OCI-LY3 (cell line): ENCODE data around the gene MGP.

Source experiments
- H2AFZ ChIP-seq: fragments of 200-600, 300-600 bp; shearing (Covaris generic); 2 replicates; pipeline ENCODE4 v1.6.0; 2014; ENCODE audit warnings: antibody characterized with exemption, low read depth, low read length
- H3K27ac ChIP-seq: fragments of 200-600, 300-600 bp; sonication (generic); 2 replicates; pipeline ENCODE4 v1.5.1; 2014; ENCODE audit warnings: mild to moderate bottlenecking, low read length, moderate library complexity, mixed read lengths
- H3K27me3 ChIP-seq: fragments of 200-600, 300-600 bp; sonication (generic); 2 replicates; pipeline ENCODE4 v1.6.1; 2014; ENCODE audit warnings: low read depth, low read length, mixed read lengths
- H3K36me3 ChIP-seq: fragments of 200-600, 300-600 bp; sonication (generic); replicated peaks from 2 replicates; pipeline ENCODE3; 2014; ENCODE audit warnings: low read depth, low read length, mixed read lengths
- H3K4me1 ChIP-seq: fragments of 300-600, 200-600 bp; sonication (generic); 2 replicates; pipeline ENCODE4 v1.6.1; 2014; ENCODE audit warnings: low read length, mixed read lengths
- H3K4me2 ChIP-seq: fragments of 200-600, 300-600 bp; sonication (generic); 2 replicates; pipeline ENCODE4 v1.6.1; 2014; ENCODE audit warnings: low read length, mixed read lengths
- H3K4me3 ChIP-seq: fragments of 300-600, 200-600 bp; sonication (generic); 2 replicates; pipeline ENCODE4 v1.5.1; 2014; ENCODE audit warnings: antibody characterized with exemption, mild to moderate bottlenecking, low read length, moderate library complexity
- H3K79me2 ChIP-seq: fragments of 300-600, 200-600 bp; shearing (Covaris generic); 2 replicates; pipeline ENCODE4 v1.6.1; 2014; ENCODE audit warnings: mild to moderate bottlenecking, low read length, mixed read lengths
- H3K9ac ChIP-seq: fragments of 300-600, 200-600 bp; shearing (Covaris generic); 2 replicates; pipeline ENCODE4 v1.6.0; 2014; ENCODE audit warnings: mild to moderate bottlenecking, low read length, moderate library complexity
- H3K9me3 ChIP-seq: fragments of 200-600, 300-600 bp; shearing (Covaris generic); 2 replicates; pipeline ENCODE4 v1.6.1; 2014; ENCODE audit warnings: low read length, mixed read lengths; ENCODE audit not compliant: insufficient read depth
- H4K20me1 ChIP-seq: fragments of 200-600, 300-600 bp; sonication (generic); 2 replicates; pipeline ENCODE4 v1.6.1; 2016; ENCODE audit warnings: low read length, mixed read lengths; ENCODE audit not compliant: insufficient read depth
- CTCF ChIP-seq: fragments of 200-600, 300-600 bp; sonication (generic); IDR thresholded peaks from 2 replicates; pipeline ENCODE4 v1.5.1; 2014; ENCODE audit warnings: antibody characterized with exemption, low read length, low read depth
- EZH2phosphoT487 ChIP-seq: fragments of 200-600 bp; shearing (Covaris generic); IDR thresholded peaks from 2 replicates; pipeline ENCODE4 v1.6.1; 2018; ENCODE audit warnings: antibody characterized with exemption, mixed run types, low read depth

The MGP gene

GRCh38 chr12:14836336-14837210, 49.1 kb downstream of the MGP start:
- Histone ChIP-seq H3K27ac (no peak overlapping the region), H3K4me2 (no peak overlapping the region), H4K20me1 (no peaks in the 10 kb centered on the region), H3K27me3 (0 out of 2 replicates have a peak, but pooled peaks cover 4% of the 10 kb centered on the region), H3K4me1 (peaks cover 5% of the 10 kb centered on the region), H3K9me3 (no peaks in the 10 kb centered on the region), H3K79me2 (no peaks in the 10 kb centered on the region), H3K4me3 (no peak overlapping the region), H3K36me3 (no peaks in the 10 kb centered on the region), H3K9ac (no peak overlapping the region), H2AFZ (no peak overlapping the region)
- no peak for TF ChIP-seq CTCF
- no peak for TF ChIP-seq EZH2phosphoT487

GRCh38 chr12:14834509-14834908, 51.1 kb downstream of the MGP start:
- no peaks in the 10 kb centered on the region for H4K20me1 ChIP-seq
- no peak for TF ChIP-seq CTCF
- H2AFZ ChIP-seq: no peak overlapping the region
- H3K36me3 ChIP-seq: no peaks in the 10 kb centered on the region
- no peak overlapping the region for H3K4me2 ChIP-seq
- no peaks in the 10 kb centered on the region for H3K79me2 ChIP-seq
- no peaks in the 10 kb centered on the region for H3K9me3 ChIP-seq
- H3K27me3 ChIP-seq: 0 out of 2 replicates have a peak, but pooled peaks cover 4% of the 10 kb centered on the region
- no peak overlapping the region for H3K9ac ChIP-seq
- H3K4me3 ChIP-seq: no peak overlapping the region
- H3K27ac ChIP-seq: no peak overlapping the region
- H3K4me1 ChIP-seq: peaks cover 5% of the 10 kb centered on the region; the same call in 1 of the 2 replicates

GRCh38 chr12:14833952-14834351, 51.7 kb downstream of the MGP start:
- Histone ChIP-seq H3K9ac (no peak overlapping the region), H3K4me2 (no peak overlapping the region), H4K20me1 (no peaks in the 10 kb centered on the region), H3K36me3 (no peaks in the 10 kb centered on the region), H2AFZ (no peak overlapping the region), H3K4me3 (no peak overlapping the region), H3K9me3 (no peaks in the 10 kb centered on the region), H3K27ac (no peak overlapping the region), H3K79me2 (no peaks in the 10 kb centered on the region), H3K4me1 (peaks cover 5% of the 10 kb centered on the region; the same call in 1 of the 2 replicates), H3K27me3 (0 out of 2 replicates have a peak, but pooled peaks cover 4% of the 10 kb centered on the region)
- TF ChIP-seq EZH2phosphoT487: no peak
- TF ChIP-seq CTCF: no peak

GRCh38 chr12:14833336-14833735, 52.3 kb downstream of the MGP start:
- no peaks in the 10 kb centered on the region for H3K9me3 ChIP-seq
- no peak overlapping the region for H3K27ac ChIP-seq
- 0 out of 2 replicates have a peak, but pooled peaks cover 4% of the 10 kb centered on the region for H3K27me3 ChIP-seq
- H3K36me3 ChIP-seq: no peaks in the 10 kb centered on the region
- no peaks in the 10 kb centered on the region for H3K79me2 ChIP-seq
- TF ChIP-seq CTCF (no peak), EZH2phosphoT487 (no peak)
- H3K4me1 ChIP-seq: peaks cover 5% of the 10 kb centered on the region; the same call in 1 of the 2 replicates
- H3K9ac ChIP-seq: no peak overlapping the region
- H2AFZ ChIP-seq: no peak overlapping the region
- no peak overlapping the region for H3K4me2 ChIP-seq
- no peaks in the 10 kb centered on the region for H4K20me1 ChIP-seq
- H3K4me3 ChIP-seq: no peak overlapping the region
